Left renal cortex interstitium (tissue), 4 donors: Measurements from ENCODE around the gene MAP3K15. TPM values are rescaled to one million over a fixed set of nuclear protein-coding genes. Genes with fewer than 3 reads are reported as not detected.

Source experiments
- DNase-seq, 4 donors: peaks; one replicate each; pipeline ENCODE4 v3.0.0-alpha.2; 2013; ENCODE audit warnings: low read depth in 4 of 4, low spot score in 2 of 4, missing footprints in 1 of 4
- polyA plus RNA-seq, 4 donors: library from polyadenylated mRNA; unstranded; fragments of 120-200 nt; gene quantifications; one replicate each; pipeline ENCODE4 v1.2.1, GENCODE V29; 2013; ENCODE audit not compliant: insufficient read length in 4 of 4

The MAP3K15 gene
- polyA plus RNA-seq, 4 donors, result 4.4 to 5.8 (median 4.8) TPM

DNA sequence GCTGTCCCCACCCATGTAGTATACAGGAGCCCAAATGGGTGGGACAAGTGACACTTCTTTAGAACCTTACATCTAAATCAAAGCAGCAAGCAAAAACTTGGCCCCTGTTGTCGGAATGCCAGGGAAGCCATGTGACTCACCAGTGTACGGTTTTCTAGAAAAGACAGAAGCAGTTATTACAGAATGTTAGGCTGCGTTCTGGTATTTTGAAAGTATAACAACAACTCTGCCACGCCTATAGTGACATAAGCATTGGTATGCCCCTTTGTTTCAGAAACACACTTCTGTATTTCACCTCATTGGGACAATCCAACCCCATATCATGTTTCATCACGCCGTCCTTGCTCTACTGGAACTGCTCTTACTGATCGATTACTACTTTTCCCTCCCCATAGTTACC, 156.8 kb downstream of the MAP3K15 start:
- no peak for DNase-seq

DNA sequence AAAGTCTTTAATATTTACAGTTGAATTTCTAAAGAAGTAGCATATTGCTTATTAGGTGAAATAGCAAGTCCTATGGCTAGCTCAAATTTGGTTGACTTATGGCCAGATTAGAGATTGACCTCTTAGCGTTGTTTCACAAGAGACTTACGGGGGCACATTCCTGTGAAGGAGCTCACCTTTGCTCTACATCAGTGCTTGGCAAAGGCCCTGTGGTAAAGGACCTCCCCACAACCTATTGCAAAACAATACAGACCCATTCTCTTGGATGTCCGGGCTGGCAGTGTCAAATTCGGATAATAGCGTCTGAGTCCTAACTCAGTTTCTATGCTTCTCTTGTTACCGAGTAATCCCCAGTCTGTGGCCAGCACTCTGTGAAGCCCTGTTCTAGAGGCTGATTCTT, 160.7 kb downstream of the MAP3K15 start:
- DNase-seq, result no peak

DNA sequence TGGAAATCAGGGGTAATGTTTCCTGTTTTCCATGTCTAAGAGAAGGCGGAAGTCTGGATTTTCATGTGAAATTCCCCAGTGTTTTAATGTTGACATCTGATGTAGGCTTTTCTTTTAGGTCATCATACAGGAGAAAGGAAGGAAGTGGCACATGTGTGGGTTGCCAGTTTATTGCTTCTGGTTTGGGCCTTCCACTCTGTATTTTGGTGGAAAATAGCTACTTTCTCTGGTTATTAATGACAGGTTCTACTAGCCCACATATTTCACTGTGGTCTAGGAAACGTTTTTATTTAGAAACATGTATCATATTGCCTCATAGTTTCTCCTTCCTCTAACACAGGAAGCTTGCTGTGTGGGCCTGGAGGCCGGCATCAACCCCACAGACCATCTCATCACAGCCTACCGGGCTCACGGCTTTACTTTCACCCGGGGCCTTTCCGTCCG, 164.3 kb downstream of the MAP3K15 start:
- DNase-seq, result no peak

DNA sequence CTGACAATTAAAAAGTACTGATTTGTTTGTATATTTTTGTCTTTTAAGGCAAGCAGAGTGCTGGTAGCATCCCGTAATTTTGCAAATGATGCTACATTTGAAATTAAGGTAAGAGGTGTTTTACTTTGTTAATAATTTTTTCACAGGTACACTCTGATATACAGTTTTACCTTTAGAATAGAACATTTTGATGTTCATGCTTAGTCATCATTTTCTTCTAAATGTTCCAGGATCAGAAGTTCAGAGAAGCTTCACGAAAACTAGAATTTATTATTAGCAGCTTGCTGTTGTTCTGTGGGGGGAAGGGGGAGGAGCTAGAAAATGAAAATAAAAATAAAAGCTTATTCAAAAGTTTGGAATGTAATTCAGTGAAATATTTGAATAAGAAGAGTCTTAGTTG, 166.0 kb downstream of the MAP3K15 start:
- no peak for DNase-seq

DNA sequence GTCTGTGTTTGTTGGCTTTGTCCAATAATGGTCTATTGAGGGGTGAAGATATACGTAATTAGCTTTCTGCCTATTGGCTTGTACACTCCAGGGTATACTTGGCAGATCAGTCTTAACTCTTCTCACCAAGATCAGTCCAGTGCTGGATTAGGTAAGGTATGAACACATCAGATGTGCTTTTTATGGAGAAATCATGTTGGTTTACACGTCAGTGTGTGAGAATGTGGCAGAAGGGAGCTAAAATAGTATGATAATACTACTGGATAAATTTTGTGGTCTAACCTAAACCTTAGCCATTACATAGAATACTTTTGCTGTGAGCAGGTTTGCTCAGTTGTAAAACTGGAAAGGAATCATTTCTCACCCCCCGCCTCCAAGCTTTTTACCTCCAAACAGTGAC, 167.4 kb downstream of the MAP3K15 start:
- DNase-seq, result no peak

DNA sequence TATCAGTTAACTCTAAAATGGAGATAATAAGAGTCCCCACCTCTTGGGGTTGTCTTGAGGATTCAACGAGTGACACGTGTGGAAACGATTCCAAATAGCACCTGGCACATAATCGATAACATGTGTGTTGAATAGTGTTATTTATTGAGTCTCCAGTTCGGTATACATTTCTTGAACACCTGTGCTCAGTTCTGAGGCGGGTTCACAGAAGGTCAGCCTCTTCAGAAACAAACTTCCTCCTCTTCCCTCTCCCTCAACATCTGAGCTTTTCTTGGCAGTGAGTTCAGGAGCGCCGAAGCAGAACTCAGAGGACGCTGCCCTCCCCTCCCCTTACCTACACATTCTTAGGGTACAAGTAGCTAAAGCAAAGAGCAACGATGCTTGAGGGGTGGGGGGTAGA, 170.6 kb downstream of the MAP3K15 start:
- no peak for DNase-seq

DNA sequence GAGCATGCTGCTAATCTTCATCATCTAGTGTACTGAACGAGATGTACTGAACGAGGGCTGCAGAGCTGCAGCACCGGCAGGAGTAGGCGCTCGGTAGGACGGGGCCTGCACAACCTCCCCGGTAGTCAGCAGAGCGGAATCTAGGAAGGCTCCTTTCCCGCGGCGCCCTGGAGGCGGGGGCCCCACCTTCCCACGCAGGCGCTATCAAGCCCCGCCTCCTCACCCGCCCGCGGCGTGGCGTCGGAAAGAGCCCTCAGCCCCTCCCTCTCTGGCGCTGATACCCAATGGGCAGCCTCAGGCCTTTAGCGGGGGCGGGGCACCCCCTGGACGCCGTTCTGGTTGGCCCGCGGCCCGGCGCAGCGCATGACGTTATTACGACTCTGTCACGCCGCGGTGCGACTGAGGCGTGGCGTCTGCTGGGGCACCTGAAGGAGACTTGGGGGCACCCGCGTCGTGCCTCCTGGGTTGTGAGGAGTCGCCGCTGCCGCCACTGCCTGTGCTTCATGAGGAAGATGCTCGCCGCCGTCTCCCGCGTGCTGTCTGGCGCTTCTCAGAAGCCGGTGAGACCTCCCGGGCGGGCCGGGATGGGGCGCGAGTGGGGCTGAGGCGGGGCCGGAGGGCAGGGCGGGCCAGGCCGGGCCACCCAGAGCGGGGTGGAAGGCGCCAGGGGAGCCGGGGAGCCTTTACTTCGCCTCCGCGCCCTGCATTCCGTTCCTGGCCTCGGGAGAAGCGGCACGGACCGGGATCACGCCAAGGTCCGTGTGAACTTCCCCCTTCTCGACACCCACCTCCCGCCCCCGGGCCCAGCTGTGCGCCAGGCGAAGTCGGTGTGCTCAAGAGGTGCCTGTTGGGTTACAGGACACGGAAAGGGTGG, 171.5 kb downstream of the MAP3K15 start, which contains the start of gene PDHA1:
Gene PDHA1, plus strand, starts transcription at position 393 of the 874 bp plus-strand sequence. Its CDS starts 111 bp downstream, at position 504.
- DNase-seq, result peak in 3 of 4 donors; percentile 71 to 85 (median 82)

DNA sequence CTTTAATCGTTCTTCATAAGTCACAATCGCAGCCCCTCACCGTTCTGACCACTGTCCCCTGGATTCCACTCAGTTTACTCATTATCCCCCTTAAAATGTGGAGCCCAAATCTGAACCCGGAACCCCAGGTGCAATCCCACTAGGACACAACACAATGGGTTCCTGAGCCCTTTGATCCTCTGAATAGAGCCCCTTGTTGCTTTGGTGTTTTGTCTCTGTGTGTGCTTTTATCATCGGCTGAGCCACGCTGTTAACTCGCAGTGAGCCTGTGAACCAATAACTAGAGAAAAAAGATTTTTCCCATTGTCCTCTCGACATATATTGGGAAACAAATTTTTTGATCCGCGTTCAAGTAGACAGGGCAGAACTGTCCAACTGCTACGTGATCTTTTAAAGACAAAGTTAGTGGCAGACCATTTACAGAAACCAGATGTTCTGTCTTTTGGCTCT, 172.2 kb downstream of the MAP3K15 start:
- no peak for DNase-seq

DNA sequence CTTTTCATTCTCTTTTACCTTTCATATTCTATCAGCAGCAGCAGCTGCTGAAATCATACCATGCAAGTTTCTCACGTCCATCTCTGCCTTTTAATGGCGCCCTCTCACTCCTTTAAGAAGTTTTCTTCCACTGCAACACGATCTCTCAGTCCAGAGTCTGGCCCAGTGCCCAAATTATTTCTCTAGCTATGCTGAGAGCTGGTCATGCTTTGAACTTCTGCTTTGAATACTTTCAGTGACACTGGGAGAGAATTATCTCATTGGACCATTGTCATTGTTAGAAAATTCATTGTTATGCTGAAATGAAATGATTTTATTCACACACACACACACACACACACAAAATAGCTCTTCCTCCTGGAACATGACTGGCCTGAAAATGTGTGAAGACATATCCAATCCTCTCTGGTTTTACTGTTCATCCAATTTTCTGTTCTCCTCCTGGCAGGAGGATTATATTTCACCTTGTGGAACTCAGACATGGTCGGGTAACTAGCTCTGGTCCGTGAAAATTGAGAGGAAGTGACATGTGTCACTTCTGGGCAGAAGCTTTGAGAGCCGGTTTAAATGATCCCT, 172.9 kb downstream of the MAP3K15 start:
- no peak for DNase-seq

DNA sequence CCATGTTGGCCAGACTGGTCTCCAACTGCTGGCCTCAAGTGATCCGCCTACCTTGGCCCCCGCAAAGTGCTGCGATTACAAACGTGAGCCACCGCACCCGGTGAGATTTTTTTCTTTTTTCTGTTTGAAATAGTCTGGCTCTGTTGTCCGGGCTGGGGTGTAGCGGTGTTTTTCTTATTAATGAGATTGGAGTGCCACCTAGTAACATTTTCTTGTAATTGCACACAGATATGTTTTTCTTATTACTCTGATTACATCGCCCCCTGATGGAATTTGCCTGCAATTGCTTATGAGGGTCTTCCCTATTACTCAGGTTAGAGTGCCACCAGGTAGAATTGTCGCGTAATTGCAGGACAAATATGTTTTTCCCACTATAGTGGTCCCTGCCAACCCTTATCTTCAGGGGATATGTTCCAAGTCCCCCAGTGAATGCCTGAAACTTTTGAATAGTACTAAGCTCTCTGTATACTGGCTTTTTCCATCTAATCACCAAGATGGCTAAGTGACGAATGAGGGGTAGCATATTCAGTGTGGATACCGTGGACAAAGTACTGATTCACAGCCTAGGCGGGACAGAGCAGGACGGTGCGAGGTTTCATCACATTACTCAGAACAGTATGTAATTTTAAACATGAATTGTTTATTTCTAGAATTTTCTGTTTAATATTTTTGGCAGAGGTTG, 180.2 kb downstream of the MAP3K15 start:
- no peak for DNase-seq

DNA sequence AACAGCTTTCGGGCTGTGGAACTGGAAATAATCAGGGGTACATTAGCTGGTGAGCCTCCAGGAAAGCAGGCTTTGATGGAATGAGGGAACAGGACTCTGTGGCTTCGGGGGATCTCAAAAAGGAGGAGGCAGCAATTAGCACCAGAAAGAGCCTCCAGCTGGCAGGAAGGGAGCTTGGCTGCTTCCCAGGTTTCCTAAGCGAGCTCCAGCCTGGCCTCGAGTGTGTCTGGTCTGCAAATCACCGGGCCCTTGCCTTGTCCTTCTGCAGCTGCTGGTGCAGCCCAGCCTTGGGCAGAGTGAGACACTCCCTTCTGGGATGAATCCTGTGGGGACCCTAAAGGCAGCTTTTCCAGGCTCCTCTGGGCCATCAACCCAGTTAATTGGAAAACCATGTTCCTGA, 182.3 kb downstream of the MAP3K15 start:
- no peak for DNase-seq

DNA sequence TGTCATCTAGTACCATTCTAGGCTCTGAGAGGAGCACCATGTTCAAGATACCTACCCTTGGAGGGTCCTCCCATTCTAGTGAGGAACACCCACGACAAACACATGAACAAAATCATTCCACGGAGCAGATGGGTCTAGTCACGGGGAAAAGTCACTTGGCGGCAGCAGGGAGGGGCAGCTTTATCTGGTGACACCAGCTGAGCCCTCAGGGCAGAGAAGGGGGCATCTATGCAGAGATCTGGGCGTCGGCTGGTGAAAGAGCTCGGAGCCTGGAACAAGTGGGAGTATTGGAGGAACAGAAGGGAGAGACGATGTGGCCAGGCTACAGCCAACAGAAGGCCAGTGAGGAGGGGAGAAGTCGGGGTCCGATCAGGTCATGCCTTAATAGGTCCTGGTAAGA, 183.5 kb downstream of the MAP3K15 start:
- no peak for DNase-seq

DNA sequence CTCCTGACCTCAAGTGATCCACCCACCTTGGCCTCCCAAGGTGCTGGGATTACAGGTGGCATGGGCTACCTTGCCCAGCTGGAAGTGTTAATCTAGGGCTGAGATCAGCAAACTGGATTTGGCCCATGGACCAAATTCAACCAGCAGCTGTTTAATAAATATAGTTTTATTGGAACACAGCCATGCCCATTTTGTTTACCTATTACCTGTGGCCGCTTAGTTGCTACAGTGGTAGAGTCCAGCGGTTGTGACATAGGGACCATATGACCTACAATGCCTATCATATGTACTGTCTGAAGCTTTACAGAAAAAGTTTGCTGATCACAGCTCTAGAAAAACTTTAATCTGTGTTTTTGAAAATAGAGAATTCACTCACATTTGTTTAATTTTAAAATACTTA, 188.7 kb downstream of the MAP3K15 start:
- no peak for DNase-seq

Other genes starting within 250 kb of the MAP3K15 start
- gene PDHA1, start 171.6 kb downstream of the MAP3K15 start, polyA plus RNA-seq, result 100 to 1,000 TPM; 215 to 276 (median 226) TPM